ENCODE results near the gene HCK. TPM values are rescaled to one million over a fixed set of nuclear protein-coding genes. Genes with fewer than 3 reads are reported as not detected.

Gene HCK
- total RNA-seq, 1 experiment from 2014 or later: 1.3 TPM

DNA sequence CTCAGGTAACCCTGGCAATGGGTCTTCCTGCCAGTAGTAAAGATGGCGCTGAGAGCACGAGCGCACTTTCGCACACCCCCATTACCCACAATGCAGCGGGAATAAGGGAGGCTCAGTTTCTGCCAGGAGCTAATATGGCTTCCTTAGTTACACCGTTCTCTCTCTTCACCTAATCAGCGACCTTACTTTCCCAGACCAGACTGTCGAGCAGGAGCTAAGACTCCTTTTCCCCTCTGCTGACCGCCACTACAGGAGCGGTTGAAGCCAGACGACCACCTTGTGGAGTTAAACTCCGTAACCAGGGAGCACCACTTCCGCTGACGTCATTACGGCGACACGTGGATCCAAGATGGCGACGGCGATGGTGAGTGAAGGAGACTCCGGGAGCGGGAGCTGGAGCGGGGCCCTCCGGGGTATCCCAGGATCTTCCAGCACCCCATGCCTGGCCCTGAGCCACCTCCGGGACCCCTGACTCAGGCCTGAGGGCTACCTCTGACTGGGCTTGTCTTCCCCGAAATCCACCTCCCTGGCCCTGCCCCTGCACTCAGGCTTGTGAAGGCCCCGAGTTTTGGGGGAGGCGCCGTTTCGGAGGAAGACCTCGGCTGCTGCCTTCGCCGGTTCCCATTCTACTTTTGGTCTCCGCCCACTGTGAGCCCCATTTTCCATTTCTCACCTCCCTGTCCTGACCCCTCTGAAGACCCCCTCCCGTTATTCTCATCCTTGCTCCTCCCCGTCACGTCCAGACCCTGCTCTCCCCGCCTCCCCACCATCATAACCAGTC is 57.5 kb downstream of the HCK start, which contains the start of gene TM9SF4 (continued):
- TF ChIP-seq, protein P1, sequence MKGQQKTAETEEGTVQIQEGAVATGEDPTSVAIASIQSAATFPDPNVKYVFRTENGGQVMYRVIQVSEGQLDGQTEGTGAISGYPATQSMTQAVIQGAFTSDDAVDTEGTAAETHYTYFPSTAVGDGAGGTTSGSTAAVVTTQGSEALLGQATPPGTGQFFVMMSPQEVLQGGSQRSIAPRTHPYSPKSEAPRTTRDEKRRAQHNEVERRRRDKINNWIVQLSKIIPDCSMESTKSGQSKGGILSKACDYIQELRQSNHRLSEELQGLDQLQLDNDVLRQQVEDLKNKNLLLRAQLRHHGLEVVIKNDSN (CRISPR knock-in tag; IDR thresholded peaks at IDR 0.05): peak; percentile 83
- TF ChIP-seq, protein P2, sequence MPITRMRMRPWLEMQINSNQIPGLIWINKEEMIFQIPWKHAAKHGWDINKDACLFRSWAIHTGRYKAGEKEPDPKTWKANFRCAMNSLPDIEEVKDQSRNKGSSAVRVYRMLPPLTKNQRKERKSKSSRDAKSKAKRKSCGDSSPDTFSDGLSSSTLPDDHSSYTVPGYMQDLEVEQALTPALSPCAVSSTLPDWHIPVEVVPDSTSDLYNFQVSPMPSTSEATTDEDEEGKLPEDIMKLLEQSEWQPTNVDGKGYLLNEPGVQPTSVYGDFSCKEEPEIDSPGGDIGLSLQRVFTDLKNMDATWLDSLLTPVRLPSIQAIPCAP (CRISPR knock-in tag; IDR thresholded peaks at IDR 0.05): no peak
- TF ChIP-seq, protein P3, sequence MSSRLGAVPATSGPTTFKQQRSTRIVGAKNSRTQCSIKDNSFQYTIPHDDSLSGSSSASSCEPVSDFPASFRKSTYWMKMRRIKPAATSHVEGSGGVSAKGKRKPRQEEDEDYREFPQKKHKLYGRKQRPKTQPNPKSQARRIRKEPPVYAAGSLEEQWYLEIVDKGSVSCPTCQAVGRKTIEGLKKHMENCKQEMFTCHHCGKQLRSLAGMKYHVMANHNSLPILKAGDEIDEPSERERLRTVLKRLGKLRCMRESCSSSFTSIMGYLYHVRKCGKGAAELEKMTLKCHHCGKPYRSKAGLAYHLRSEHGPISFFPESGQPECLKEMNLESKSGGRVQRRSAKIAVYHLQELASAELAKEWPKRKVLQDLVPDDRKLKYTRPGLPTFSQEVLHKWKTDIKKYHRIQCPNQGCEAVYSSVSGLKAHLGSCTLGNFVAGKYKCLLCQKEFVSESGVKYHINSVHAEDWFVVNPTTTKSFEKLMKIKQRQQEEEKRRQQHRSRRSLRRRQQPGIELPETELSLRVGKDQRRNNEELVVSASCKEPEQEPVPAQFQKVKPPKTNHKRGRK (CRISPR knock-in tag; IDR thresholded peaks at IDR 0.05; ENCODE audit: borderline replicate concordance): no peak
- TF ChIP-seq FOXJ3 (CRISPR knock-in tag; IDR thresholded peaks at IDR 0.05; ENCODE audit: borderline replicate concordance) (no peak), SOX15 (CRISPR knock-in tag; IDR thresholded peaks at IDR 0.05) (no peak), PRRX2 (CRISPR knock-in tag; IDR thresholded peaks at IDR 0.05) (no peak), ZNF396 (CRISPR knock-in tag; IDR thresholded peaks at IDR 0.05; ENCODE audit: borderline replicate concordance) (no peak), AFF4 (CRISPR knock-in tag; IDR thresholded peaks at IDR 0.05; ENCODE audit: borderline replicate concordance) (no peak), ETV6 (CRISPR knock-in tag; IDR thresholded peaks at IDR 0.05) (0 out of 2 replicates have a peak, but pooled peaks have one; percentile 47), ZNF263 (CRISPR knock-in tag; IDR thresholded peaks at IDR 0.05; ENCODE audit: low read depth) (peak; percentile 67; the same call in 1 of the 2 replicates), ESRRA (CRISPR knock-in tag; IDR thresholded peaks at IDR 0.05; ENCODE audit: borderline replicate concordance) (peak; percentile 73; the same call in 1 of the 2 replicates), SP1 (CRISPR knock-in tag; conservative IDR thresholded peaks at IDR 0.05) (peak; percentile 45), ZMAT4 (CRISPR knock-in tag; IDR thresholded peaks at IDR 0.05) (no peak), GABPB1 (CRISPR knock-in tag; IDR thresholded peaks at IDR 0.05) (peak; percentile 89)
- TF ChIP-seq, protein P4, sequence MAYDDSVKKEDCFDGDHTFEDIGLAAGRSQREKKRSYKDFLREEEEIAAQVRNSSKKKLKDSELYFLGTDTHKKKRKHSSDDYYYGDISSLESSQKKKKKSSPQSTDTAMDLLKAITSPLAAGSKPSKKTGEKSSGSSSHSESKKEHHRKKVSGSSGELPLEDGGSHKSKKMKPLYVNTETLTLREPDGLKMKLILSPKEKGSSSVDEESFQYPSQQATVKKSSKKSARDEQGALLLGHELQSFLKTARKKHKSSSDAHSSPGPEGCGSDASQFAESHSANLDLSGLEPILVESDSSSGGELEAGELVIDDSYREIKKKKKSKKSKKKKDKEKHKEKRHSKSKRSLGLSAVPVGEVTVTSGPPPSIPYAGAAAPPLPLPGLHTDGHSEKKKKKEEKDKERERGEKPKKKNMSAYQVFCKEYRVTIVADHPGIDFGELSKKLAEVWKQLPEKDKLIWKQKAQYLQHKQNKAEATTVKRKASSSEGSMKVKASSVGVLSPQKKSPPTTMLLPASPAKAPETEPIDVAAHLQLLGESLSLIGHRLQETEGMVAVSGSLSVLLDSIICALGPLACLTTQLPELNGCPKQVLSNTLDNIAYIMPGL (CRISPR knock-in tag; IDR thresholded peaks at IDR 0.05): no peak
- TF ChIP-seq, protein P5, sequence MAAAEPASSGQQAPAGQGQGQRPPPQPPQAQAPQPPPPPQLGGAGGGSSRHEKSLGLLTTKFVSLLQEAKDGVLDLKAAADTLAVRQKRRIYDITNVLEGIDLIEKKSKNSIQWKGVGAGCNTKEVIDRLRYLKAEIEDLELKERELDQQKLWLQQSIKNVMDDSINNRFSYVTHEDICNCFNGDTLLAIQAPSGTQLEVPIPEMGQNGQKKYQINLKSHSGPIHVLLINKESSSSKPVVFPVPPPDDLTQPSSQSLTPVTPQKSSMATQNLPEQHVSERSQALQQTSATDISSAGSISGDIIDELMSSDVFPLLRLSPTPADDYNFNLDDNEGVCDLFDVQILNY (CRISPR knock-in tag; IDR thresholded peaks at IDR 0.05): no peak
- TF ChIP-seq, protein P6, sequence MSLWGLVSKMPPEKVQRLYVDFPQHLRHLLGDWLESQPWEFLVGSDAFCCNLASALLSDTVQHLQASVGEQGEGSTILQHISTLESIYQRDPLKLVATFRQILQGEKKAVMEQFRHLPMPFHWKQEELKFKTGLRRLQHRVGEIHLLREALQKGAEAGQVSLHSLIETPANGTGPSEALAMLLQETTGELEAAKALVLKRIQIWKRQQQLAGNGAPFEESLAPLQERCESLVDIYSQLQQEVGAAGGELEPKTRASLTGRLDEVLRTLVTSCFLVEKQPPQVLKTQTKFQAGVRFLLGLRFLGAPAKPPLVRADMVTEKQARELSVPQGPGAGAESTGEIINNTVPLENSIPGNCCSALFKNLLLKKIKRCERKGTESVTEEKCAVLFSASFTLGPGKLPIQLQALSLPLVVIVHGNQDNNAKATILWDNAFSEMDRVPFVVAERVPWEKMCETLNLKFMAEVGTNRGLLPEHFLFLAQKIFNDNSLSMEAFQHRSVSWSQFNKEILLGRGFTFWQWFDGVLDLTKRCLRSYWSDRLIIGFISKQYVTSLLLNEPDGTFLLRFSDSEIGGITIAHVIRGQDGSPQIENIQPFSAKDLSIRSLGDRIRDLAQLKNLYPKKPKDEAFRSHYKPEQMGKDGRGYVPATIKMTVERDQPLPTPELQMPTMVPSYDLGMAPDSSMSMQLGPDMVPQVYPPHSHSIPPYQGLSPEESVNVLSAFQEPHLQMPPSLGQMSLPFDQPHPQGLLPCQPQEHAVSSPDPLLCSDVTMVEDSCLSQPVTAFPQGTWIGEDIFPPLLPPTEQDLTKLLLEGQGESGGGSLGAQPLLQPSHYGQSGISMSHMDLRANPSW (CRISPR knock-in tag; conservative IDR thresholded peaks at IDR 0.05; ENCODE audit: low read depth): no peak
- TF ChIP-seq, protein P7, sequence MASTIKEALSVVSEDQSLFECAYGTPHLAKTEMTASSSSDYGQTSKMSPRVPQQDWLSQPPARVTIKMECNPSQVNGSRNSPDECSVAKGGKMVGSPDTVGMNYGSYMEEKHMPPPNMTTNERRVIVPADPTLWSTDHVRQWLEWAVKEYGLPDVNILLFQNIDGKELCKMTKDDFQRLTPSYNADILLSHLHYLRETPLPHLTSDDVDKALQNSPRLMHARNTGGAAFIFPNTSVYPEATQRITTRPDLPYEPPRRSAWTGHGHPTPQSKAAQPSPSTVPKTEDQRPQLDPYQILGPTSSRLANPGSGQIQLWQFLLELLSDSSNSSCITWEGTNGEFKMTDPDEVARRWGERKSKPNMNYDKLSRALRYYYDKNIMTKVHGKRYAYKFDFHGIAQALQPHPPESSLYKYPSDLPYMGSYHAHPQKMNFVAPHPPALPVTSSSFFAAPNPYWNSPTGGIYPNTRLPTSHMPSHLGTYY (CRISPR knock-in tag; IDR thresholded peaks at IDR 0.05): no peak
- TF ChIP-seq, protein P8, sequence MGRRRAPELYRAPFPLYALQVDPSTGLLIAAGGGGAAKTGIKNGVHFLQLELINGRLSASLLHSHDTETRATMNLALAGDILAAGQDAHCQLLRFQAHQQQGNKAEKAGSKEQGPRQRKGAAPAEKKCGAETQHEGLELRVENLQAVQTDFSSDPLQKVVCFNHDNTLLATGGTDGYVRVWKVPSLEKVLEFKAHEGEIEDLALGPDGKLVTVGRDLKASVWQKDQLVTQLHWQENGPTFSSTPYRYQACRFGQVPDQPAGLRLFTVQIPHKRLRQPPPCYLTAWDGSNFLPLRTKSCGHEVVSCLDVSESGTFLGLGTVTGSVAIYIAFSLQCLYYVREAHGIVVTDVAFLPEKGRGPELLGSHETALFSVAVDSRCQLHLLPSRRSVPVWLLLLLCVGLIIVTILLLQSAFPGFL (CRISPR knock-in tag; IDR thresholded peaks at IDR 0.05; ENCODE audit: borderline replicate concordance): peak; percentile 72; the same call in 1 of the 2 replicates

Data from WTC11 (cell line).